BJ (cell line): ENCODE results near the gene MEGF8. TPM values are rescaled to one million over a fixed set of nuclear protein-coding genes. Genes with fewer than 3 reads are reported as not detected.

Source experiments
- CTCF ChIA-PET: fragments of 350-600 bp; formaldehyde crosslinking; extraction: SDS; loops from one replicate; lab custom pipeline; 2021; ENCODE audit warnings: antibody characterized with exemption, inconsistent platforms; lab: Yijun Ruan, JAX
- POLR2A ChIA-PET: fragments of 300-600 bp; sonication (Branson Sonifier 250); formaldehyde crosslinking; extraction: SDS; loops from one replicate; lab custom pipeline; 2021; ENCODE audit warnings: antibody characterized with exemption; lab: Charles Lee
- DNase-seq: peaks from one replicate; pipeline ENCODE4 v3.0.0-alpha.2; 2011; ENCODE audit warnings: low read depth
- H3K27me3 ChIP-seq: 2 replicates; pipeline ENCODE4 v1.6.0; 2011; ENCODE audit warnings: low read length; ENCODE audit not compliant: control insufficient read depth, insufficient read depth
- H3K36me3 ChIP-seq: 2 replicates; pipeline ENCODE4 v1.5.1; 2011; ENCODE audit warnings: low read length; ENCODE audit not compliant: control insufficient read depth, insufficient read depth
- H3K4me3 ChIP-seq: 2 replicates; pipeline ENCODE4 v1.5.1; 2011; ENCODE audit warnings: low read depth, mild to moderate bottlenecking, control low read depth, low read length
- polyA plus RNA-seq: library from polyadenylated mRNA; depleted of rRNA; stranded (reverse); fragments of >200 nt; gene quantifications from 2 replicates; pipeline ENCODE4 v1.2.3, GENCODE V29; 2011
- TF ChIP-seq, protein P1 (sequence below): IDR thresholded peaks from 2 replicates; pipeline ENCODE4 v1.5.1; 2011; ENCODE audit warnings: low read depth, mild to moderate bottlenecking, control low read depth, inconsistent platforms, low read length, moderate library complexity; ENCODE audit not compliant: insufficient read depth

The MEGF8 gene
- polyA plus RNA-seq, 1 experiment: 9.6 TPM

DNA sequence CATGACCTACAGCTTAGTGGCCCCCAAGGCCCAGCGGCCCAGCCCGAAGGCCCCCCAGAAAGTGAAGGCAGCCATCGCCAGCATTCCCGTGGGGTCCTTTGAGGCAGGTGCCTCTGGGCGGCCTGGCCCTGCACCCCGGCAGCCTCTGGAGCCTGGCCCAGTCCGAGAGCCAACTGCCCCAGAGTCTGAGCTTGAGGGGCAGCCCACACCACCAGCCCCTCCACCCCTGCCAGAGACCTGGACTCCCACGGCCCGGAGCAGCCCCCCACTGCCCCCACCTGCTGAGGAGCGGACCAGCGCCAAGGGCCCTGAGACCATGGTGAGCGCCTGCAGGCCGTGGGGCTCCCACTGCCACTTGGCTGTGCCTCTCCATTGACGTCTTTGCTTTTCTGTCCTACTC is 32.5 kb upstream of the MEGF8 start:
- DNase-seq: no peak
- CTCF ChIA-PET: interaction anchor here (10.9 kb wide), 1 partner anchor 48 kb away, joined by 109 read pairs; the partner anchor contains the start of gene GSK3A
- POLR2A ChIA-PET: no interaction called here

DNA sequence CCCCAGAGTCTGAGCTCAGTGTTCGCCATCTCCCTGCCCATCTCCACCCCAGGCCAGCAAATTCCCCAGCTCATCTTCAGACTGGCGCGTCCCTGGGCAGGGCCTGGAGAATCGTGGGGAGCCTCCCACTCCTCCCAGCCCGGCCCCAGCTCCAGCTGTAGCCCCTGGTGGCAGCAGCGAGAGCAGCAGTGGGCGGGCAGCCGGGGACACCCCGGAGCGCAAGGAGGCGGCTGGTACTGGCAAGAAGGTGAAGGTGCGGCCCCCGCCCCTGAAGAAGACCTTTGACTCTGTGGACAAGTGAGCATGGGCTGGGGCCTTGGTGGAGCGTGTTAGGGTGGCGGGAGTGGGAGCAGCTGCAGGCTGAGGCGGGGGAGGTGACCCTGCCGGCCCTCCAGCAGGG is 31.9 kb upstream of the MEGF8 start:
- peaks cover 53% of the 10 kb centered on the region for H3K36me3 ChIP-seq
- no peaks in the 10 kb centered on the region for H3K27me3 ChIP-seq
- CTCF ChIA-PET: interaction anchor here (10.9 kb wide), 1 partner anchor 49 kb away, joined by 109 read pairs; the partner anchor contains the start of gene GSK3A
- no peak for DNase-seq
- POLR2A ChIA-PET: no interaction called here
- TF ChIP-seq, protein P1, sequence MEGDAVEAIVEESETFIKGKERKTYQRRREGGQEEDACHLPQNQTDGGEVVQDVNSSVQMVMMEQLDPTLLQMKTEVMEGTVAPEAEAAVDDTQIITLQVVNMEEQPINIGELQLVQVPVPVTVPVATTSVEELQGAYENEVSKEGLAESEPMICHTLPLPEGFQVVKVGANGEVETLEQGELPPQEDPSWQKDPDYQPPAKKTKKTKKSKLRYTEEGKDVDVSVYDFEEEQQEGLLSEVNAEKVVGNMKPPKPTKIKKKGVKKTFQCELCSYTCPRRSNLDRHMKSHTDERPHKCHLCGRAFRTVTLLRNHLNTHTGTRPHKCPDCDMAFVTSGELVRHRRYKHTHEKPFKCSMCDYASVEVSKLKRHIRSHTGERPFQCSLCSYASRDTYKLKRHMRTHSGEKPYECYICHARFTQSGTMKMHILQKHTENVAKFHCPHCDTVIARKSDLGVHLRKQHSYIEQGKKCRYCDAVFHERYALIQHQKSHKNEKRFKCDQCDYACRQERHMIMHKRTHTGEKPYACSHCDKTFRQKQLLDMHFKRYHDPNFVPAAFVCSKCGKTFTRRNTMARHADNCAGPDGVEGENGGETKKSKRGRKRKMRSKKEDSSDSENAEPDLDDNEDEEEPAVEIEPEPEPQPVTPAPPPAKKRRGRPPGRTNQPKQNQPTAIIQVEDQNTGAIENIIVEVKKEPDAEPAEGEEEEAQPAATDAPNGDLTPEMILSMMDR: peak; percentile 9; the same call in 1 of the 2 replicates
- no peak overlapping the region for H3K4me3 ChIP-seq

More for the DNA sequence above, 32.5 kb upstream of the MEGF8 start:
- TF ChIP-seq, protein P1: no peak
- Histone ChIP-seq H3K27me3 (no peaks in the 10 kb centered on the region), H3K4me3 (no peak overlapping the region), H3K36me3 (peaks cover 58% of the 10 kb centered on the region)

DNA sequence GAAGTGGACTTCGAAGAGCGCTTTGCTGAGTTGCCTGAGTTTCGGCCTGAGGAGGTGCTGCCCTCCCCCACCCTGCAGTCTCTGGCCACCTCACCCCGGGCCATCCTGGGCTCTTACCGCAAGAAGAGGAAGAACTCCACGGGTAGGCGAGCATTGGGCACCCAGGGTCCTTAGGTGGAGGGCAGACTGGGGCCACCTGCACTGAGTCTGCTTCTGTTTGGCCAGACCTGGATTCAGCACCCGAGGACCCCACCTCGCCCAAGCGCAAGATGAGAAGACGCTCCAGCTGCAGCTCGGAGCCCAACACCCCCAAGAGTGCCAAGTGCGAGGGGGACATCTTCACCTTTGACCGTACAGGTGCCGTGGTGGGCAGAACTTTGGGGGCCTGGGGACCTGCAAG is 31.5 kb upstream of the MEGF8 start:
- CTCF ChIA-PET: interaction anchor here (10.9 kb wide), 1 partner anchor 49 kb away, joined by 109 read pairs; the partner anchor contains the start of gene GSK3A
- POLR2A ChIA-PET: no interaction called here

DNA sequence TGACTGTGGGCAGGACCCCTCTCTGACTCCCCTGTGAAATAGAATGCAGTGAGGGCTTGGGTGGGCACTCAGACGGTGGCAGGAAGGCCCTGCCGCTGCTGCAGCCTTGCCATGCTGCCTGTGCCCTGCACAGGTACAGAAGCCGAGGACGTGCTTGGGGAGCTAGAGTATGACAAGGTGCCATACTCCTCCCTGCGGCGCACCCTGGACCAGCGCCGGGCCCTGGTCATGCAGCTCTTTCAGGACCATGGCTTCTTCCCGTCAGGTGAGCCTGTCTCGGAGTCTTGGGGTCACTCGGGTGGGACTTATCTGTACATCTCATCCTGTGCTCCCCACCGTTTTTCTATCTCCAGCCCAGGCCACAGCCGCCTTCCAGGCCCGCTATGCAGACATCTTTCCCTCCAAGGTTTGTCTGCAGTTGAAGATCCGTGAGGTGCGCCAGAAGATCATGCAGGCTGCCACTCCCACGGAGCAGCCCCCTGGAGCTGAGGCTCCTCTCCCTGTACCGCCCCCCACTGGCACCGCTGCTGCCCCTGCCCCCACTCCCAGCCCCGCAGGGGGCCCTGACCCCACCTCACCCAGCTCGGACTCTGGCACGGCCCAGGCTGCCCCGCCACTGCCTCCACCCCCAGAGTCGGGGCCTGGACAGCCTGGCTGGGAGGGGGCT is 30.8 kb upstream of the MEGF8 start:
- Histone ChIP-seq H3K27me3 (no peaks in the 10 kb centered on the region), H3K4me3 (no peak overlapping the region), H3K36me3 (peaks cover 43% of the 10 kb centered on the region)
- POLR2A ChIA-PET: no interaction called here
- CTCF ChIA-PET: interaction anchor here (0.6 to 10.9 kb wide), 7 partner anchors 9 to 181 kb away, joined by 3 to 109 read pairs (median 4); partner anchors contain the start of genes GSK3A and POU2F2
- no peak for DNase-seq
- TF ChIP-seq, protein P1: no peak

More for the DNA sequence above, 31.5 kb upstream of the MEGF8 start:
- TF ChIP-seq, protein P1: no peak
- DNase-seq: no peak
- H3K4me3 ChIP-seq: no peak overlapping the region
- H3K27me3 ChIP-seq: no peaks in the 10 kb centered on the region
- H3K36me3 ChIP-seq: peaks cover 49% of the 10 kb centered on the region

DNA sequence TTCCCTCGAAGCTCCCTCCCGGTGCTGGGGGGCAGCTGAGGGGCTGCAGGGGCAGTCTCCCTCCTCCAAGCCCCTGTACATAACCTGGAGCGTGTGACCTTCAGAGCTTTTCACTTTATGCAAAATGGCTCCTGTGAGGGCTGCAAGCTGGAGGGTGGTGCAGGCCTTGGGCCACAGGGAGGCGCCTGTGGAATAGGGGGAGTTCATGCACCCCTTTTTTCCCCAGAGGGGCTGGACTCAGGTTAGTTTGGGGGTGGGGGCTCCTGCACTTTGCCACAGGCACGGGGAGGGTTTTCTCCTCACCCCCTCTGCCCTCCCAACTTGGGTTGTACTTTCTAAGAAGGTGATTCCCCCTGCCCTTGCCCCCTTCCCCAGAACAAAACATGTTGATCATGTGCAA is 30.1 kb upstream of the MEGF8 start:
- DNase-seq: no peak
- Histone ChIP-seq H3K36me3 (peaks cover 37% of the 10 kb centered on the region), H3K27me3 (no peaks in the 10 kb centered on the region), H3K4me3 (no peak overlapping the region)
- CTCF ChIA-PET: interaction anchor here (0.6 to 10.9 kb wide), 9 partner anchors 10 to 181 kb away, joined by 3 to 109 read pairs (median 4); partner anchors contain the start of genes GSK3A and POU2F2
- POLR2A ChIA-PET: no interaction called here
- TF ChIP-seq, protein P1: no peak
